ENCODE results near the gene M1AP. TPM values are rescaled to one million over a fixed set of nuclear protein-coding genes. Genes with fewer than 3 reads are reported as not detected.

Gene M1AP
- polyA plus RNA-seq, 3 donors, result 1.00 to 4.6 (median 1.8) TPM

DNA sequence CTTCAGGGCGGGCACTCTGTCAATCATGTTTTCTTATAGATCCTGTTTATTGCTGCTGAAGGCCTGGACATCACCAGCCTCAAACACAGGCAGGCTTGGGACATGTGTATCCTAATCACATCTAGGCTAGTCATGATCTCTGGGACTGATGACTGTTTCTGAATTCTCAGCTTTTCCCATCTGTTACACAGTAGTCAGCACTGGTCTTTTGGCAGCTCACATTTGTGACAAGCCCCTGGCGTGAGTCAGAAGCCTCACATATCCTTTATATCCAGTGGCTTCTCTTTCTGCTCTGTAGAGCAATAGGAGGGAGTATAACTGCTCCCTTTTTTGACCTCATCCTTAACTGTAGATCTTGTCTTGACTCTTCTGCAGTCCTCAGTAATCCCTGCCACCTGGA lies 10.4 kb upstream of the M1AP start:
- H3K4me2 ChIP-seq (replicated peaks; ENCODE audit: extremely low read depth, low read length, poor library complexity, severe bottlenecking), result no peak overlapping the region
- H3K36me3 ChIP-seq (replicated peaks in 1 of 2; ENCODE audit: control insufficient read depth in 1 of 2, insufficient read depth in 2 of 2, low read length in 2 of 2), result no peaks in the 10 kb centered on the region
- Mint-ChIP-seq H3K36me3 (peaks cover 0 to 5% of the 10 kb centered on the region in 2 donors), H3K27me3 (ENCODE audit: low read depth in 3 of 3) (peaks cover 22 to 34% (median 32%) of the 10 kb centered on the region in 3 donors), H3K4me1 (peaks cover 11% of the 10 kb centered on the region), H3K27ac (no peak overlapping the region), H3K4me3 (no peak overlapping the region), H3K9me3 (peaks cover 0 to 4% (median 2%) of the 10 kb centered on the region in 7 donors)
- H3K4me3 ChIP-seq (replicated peaks in 1 of 3; ENCODE audit: low read depth in 2 of 3, low read length in 3 of 3), result no peak overlapping the region
- H3K9me3 ChIP-seq (replicated peaks in 1 of 2; ENCODE audit: control insufficient read depth in 1 of 2, insufficient read depth in 1 of 2, low read length in 2 of 2), result peaks cover 0 to 6% of the 10 kb centered on the region in 2 donors
- peaks cover 15 to 36% of the 10 kb centered on the region in 2 donors for H3K27me3 ChIP-seq (ENCODE audit: control insufficient read depth in 2 of 2, insufficient read depth in 2 of 2, low read length in 2 of 2)
- no peaks in the 10 kb centered on the region for H3K79me2 ChIP-seq (ENCODE audit: insufficient read depth, low read length)
- intact Hi-C loops (cut with micrococcal nuclease), result no loop called here
- H2AFZ ChIP-seq (ENCODE audit: insufficient read depth, low read depth, low read length, poor library complexity, severe bottlenecking), result no peak overlapping the region
- H3K9ac ChIP-seq (ENCODE audit: insufficient read depth, low read length, poor library complexity, severe bottlenecking), result no peak overlapping the region
- TF ChIP-seq, protein P1, sequence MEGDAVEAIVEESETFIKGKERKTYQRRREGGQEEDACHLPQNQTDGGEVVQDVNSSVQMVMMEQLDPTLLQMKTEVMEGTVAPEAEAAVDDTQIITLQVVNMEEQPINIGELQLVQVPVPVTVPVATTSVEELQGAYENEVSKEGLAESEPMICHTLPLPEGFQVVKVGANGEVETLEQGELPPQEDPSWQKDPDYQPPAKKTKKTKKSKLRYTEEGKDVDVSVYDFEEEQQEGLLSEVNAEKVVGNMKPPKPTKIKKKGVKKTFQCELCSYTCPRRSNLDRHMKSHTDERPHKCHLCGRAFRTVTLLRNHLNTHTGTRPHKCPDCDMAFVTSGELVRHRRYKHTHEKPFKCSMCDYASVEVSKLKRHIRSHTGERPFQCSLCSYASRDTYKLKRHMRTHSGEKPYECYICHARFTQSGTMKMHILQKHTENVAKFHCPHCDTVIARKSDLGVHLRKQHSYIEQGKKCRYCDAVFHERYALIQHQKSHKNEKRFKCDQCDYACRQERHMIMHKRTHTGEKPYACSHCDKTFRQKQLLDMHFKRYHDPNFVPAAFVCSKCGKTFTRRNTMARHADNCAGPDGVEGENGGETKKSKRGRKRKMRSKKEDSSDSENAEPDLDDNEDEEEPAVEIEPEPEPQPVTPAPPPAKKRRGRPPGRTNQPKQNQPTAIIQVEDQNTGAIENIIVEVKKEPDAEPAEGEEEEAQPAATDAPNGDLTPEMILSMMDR (IDR thresholded peaks at IDR 0.05), result no peak
- H3K4me1 ChIP-seq (ENCODE audit: control insufficient read depth in 1 of 2, insufficient read depth in 2 of 2, low read length in 2 of 2), result peaks cover 12 to 15% of the 10 kb centered on the region in 2 donors
- no peak for DNase-seq
- no peaks in the 10 kb centered on the region for H4K20me1 ChIP-seq (ENCODE audit: insufficient read depth, low read length)
- H3K27ac ChIP-seq (ENCODE audit: low read depth in 1 of 2, low read length in 2 of 2), result no peak overlapping the region
- 100% methylated on average over 1 of the region's 2 CpGs for WGBS (ENCODE audit: insufficient coverage)

DNA sequence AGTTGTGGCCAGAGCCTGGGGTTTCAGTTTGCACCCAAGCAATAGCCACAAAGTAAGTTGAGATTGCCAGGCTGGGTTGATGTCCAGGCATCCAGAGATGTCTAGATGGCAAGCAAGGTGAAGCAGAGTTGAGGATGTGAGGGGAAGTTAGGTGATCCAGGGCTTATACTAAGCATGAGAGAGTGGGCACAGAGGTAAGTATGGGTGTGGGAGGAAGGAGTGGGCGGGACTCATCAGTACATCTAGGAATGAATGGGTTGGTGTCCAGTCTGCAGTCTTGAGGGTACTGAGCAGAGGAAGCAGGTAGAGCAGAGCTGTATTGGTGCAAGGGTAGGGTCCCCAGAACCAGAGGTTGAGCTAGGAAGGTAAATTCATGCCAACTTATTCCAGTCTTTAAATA lies 7.4 kb upstream of the M1AP start:
- Histone ChIP-seq H3K4me1 (ENCODE audit: control insufficient read depth in 1 of 2, insufficient read depth in 2 of 2, low read length in 2 of 2) (peaks cover 14 to 17% of the 10 kb centered on the region in 2 donors), H4K20me1 (ENCODE audit: insufficient read depth, low read length) (no peaks in the 10 kb centered on the region), H3K4me2 (replicated peaks; ENCODE audit: extremely low read depth, low read length, poor library complexity, severe bottlenecking) (no peak overlapping the region), H3K27ac (ENCODE audit: low read depth in 1 of 2, low read length in 2 of 2) (no peak overlapping the region), H3K9me3 (replicated peaks in 1 of 2; ENCODE audit: control insufficient read depth in 1 of 2, insufficient read depth in 1 of 2, low read length in 2 of 2) (peaks cover 0 to 6% of the 10 kb centered on the region in 2 donors), H3K9ac (ENCODE audit: insufficient read depth, low read length, poor library complexity, severe bottlenecking) (no peak overlapping the region), H3K36me3 (replicated peaks in 1 of 2; ENCODE audit: control insufficient read depth in 1 of 2, insufficient read depth in 2 of 2, low read length in 2 of 2) (no peaks in the 10 kb centered on the region), H3K79me2 (ENCODE audit: insufficient read depth, low read length) (no peaks in the 10 kb centered on the region), H2AFZ (ENCODE audit: insufficient read depth, low read depth, low read length, poor library complexity, severe bottlenecking) (no peak overlapping the region), H3K27me3 (ENCODE audit: control insufficient read depth in 2 of 2, insufficient read depth in 2 of 2, low read length in 2 of 2) (peaks cover 15 to 36% of the 10 kb centered on the region in 2 donors), H3K4me3 (replicated peaks in 1 of 3; ENCODE audit: low read depth in 2 of 3, low read length in 3 of 3) (no peak overlapping the region)
- TF ChIP-seq, protein P1 (IDR thresholded peaks at IDR 0.05), result no peak
- Mint-ChIP-seq H3K4me1 (peaks cover 12% of the 10 kb centered on the region), H3K27me3 (ENCODE audit: low read depth in 3 of 3) (peaks cover 25 to 39% (median 39%) of the 10 kb centered on the region in 3 donors), H3K27ac (peak overlapping the region in 1 of 7 donors; percentile 3), H3K4me3 (peak overlapping the region in 1 of 2 donors; percentile 89), H3K9me3 (peaks cover 0 to 4% (median 2%) of the 10 kb centered on the region in 7 donors), H3K36me3 (peaks cover 0 to 5% of the 10 kb centered on the region in 2 donors)
- intact Hi-C loops (cut with micrococcal nuclease), result no loop called here
- DNase-seq, result no peak
- WGBS (ENCODE audit: insufficient coverage), result 88% methylated on average over 1 of the region's 1 CpG

Data from CD14-positive monocyte (primary cell).